ENCODE measurements around the gene INSM1.

INSM1 gene

DNA sequence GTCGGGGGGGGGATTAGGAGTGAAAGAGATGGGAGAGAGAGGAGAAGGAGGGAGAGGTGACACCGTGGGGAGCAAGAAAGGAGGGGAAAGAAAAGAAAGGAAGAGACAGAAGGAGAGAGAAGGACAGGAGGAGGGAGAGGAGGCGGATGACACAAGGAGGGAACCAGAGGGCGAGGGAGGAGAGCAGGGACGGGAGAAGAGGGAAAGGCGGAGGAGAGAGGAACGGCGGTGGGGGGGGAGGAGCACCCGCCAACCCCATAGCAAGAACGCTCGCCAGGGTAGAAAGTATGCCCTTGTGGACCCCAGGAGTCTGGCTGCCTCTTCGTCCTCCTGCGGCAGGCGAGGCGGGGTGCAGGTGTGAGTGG, 4.5 kb upstream of the INSM1 start:
- DNase-seq = no peak

DNA sequence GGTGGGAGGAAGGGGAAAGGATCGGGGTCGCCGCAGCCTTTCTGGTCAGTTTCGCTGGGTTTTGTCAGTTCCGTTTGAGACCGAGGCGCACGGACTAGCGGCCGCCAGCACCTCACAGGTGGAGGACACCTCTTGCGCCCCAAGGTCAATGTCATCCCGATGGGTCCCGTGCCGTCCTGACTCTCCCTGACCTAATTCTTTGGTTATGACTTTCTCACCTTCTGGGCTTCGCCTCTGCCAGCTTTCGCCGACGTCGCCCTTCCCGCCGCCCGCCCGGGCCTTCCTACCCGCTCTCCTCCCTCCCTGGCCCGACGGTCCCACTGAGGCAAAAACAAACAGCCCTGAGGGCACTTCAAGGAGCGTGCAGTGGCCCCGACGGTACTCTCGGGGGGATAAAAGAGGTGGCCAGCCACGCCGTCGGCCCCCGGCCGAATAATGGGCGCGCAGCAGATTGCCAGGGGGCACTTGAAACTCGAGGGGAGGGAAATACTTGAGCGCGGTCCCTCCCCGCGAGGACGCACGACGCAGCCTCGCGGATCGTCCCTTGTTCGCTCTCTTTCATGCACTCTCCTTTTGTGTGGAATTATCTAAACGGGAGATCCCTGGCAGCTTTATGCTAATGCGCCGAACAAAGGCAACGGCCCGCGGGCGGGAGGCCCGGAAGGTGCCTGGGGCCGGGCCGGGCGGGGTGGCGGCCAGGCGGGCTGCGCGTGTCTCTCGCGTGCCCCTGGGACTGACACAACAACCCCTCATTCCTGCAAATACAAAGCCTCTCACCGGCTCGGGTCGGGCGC, 3.9 kb upstream of the INSM1 start:
- DNase-seq = no peak

GRCh38 chr20:20364593-20365479, 3.1 kb upstream of the INSM1 start:
- no peak for DNase-seq

GRCh38 chr20:20365480-20366161, 2.3 kb upstream of the INSM1 start:
- DNase-seq = no peak

GRCh38 chr20:20366551-20366875, 1.4 kb upstream of the INSM1 start:
- DNase-seq = no peak

DNA sequence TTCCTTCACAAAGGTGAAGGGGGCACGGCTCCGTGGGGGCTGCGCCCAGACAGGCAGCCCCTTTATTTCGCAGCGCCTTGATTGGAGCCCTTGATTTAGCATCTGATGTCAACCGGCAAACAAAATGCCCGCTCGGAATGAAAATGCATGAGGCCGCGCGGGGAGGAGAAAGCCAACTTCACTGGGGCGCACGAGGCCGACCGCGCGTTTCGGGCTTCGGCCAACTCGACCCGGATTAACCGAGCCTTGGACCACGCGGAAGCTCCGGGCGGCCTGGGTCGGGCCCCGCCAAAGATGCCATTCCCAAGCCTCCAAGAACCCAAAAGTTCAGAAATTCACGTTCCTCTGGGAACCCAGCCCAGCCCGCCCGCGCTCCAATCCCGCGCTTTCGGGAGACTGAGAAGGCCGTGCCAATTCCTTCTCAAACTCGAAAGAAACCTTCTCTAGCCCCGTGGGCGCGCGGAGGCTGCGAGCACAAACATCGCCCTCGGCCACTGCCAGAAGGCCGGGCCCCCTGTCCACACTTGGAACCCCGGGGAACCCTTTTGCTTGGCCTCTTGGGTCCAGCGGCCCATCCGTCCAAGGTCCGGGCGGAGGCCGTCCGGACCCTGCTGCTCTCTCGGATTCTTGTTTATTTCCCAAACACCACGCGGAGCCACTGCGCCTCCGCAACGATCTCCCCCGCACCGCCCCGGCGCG, 879 bp upstream of the INSM1 start:
- DNase-seq = no peak

DNA sequence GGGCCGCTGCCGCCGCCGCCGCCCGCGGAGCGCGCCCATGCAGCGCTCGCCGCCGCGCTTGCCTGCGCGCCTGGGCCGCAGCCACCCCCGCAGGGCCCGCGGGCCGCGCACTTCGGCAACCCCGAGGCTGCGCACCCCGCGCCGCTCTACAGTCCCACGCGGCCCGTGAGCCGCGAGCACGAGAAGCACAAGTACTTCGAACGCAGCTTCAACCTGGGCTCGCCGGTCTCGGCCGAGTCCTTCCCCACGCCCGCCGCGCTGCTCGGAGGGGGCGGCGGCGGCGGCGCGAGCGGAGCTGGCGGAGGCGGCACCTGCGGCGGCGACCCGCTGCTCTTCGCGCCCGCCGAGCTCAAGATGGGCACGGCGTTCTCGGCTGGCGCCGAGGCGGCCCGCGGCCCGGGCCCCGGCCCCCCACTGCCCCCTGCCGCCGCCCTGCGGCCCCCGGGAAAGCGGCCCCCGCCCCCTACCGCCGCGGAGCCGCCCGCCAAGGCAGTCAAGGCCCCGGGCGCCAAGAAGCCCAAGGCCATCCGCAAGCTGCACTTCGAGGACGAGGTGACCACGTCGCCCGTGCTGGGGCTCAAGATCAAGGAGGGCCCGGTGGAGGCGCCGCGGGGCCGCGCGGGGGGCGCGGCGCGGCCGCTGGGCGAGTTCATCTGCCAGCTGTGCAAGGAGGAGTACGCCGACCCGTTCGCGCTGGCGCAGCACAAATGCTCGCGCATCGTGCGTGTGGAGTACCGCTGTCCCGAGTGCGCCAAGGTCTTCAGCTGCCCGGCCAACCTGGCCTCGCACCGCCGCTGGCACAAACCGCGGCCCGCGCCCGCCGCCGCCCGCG, 730 bp downstream of the INSM1 start:
- no peak for DNase-seq

GRCh38 chr20:20369250-20370093, 1.6 kb downstream of the INSM1 start:
- no peak for DNase-seq

- DNase-seq = no peak
Measured at GRCh38 chr20:20370094-20370575, 2.2 kb downstream of the INSM1 start.

GRCh38 chr20:20371083-20371482, 3.2 kb downstream of the INSM1 start:
- DNase-seq = no peak

GRCh38 chr20:20371681-20372080, 3.8 kb downstream of the INSM1 start:
- no peak for DNase-seq

DNA sequence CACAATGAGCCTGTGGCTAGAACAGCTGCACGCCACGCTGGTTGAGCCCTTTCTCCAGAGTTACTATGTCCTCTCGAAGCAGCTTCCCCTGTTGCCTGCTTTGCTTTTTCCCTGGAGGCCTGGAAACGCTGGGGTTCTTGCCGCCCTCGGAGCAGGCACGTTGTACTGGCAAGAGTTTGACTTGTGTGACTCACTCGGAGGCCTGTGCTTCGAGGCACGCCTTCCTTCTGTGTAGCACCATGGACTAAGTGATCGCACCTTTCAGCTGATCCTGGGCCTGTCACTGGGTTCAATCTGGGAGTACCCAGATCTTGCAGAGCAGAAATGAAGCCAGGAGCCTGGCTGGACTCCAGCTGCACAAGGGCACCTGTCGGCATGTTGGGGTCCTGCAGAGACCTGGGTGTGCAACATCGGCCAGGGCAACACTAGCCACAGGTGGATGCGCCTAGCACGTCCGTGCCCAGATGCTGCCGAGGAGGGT, 5.2 kb downstream of the INSM1 start:
- DNase-seq = no peak

GRCh38 chr20:20375862-20376261, 8.0 kb downstream of the INSM1 start:
- no peak for DNase-seq

DNA sequence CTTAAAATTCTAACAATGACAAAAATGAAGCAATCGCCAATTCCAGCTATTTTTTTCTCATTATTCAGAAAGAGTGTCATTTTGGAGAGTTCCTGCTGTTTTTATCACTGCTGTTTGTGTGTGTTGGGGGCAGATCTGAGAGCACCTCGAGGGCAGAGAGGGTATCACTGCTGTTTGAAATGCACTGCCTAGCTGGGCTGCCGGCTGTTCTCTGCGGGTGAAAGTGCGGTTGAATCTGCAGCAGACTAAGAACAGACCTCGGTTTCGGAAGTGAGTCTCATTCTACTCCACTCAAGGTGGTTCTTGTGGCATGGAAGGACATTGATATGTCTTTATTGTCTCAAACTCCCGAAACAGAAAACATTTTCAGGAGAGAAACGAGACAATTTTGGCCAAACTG, 18.3 kb downstream of the INSM1 start:
- DNase-seq = no peak

DNA sequence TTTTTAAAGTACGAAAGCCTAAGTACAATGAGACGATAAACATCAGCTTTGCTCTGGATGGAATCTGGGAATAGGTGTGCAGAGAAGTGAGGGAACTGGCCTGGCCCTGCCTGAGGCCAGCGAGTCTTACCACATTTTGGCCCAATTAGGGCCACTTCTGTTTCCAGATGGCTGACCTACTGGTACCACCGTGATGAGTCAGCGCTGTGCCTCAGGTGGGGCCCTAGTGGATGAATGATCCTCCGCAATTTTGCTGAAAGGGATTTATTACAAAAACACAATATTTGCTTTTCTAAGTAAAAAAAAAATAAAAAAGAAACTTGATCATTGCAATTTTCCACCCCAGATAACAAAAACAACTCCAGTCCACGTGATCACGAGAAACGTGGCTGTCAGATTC, 22.5 kb downstream of the INSM1 start:
- no peak for DNase-seq

DNA sequence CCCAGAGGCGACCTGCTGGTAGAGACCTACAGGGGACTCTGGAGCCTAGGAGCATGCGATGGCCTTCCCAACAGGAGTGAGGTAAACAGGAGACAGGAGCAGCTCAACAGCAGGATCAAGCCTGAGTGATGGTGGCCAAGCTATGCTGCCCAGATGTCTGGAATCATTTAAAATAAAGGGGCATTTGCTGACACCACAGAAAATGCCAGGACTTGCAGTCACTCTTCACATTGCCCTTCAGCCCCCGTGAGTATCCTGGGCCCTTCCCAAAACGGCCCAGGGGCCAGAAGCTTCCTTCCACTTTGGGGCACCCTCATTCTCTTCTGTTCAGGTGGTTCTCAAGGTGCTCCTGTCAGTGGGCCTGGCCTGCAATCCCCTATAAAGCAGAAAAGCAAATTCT, 23.2 kb downstream of the INSM1 start:
- no peak for DNase-seq

DNA sequence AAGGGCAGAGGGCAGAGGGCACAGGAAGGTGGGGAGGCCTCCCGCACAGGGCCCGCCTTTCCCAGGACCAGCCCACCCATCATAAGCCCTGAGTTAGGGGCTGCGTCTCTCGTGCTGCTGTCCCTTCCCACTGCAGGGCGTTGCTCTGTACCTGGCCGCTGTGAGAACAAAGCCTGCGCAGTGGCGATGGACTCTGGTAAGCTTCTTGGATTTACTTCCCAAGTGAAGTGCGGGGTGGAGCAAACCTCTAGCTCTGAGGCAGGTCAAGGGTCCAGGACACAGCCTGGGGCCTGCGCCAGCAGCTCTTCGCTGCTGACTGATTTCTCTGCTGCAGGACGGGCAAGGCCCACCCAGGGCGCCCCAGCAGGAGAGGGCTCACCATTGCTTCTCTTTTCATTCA, 23.9 kb downstream of the INSM1 start:
- DNase-seq = no peak

- no peak for DNase-seq
Measured at GRCh38 chr20:20393207-20394120, 25.6 kb downstream of the INSM1 start.

DNA sequence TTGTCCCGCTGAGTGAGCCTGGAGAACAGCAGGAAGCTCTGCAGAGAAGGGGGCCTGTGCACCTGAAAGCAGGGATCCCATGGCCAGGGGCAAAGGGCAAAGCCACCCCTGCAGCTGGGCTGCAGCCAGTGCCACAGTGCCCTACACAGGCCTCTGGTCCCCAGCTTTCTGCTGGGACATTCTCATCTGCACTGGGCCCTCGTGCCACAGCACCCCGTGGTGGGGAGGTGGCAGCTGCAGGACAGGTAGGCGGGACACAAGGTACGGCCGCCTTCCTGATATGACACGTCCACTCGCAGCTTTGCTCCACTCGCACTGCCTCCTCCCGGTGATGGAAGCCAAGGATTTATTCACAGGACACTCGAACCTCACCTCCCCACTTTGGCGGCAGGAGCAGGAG, 27.2 kb downstream of the INSM1 start:
- no peak for DNase-seq
